ENCODE data around the gene PRKG2. TPM values are rescaled to one million over a fixed set of nuclear protein-coding genes. Genes with fewer than 3 reads are reported as not detected.
A peak's percentile ranks its signal among the peaks of the same experiment; 100 is the strongest.

The PRKG2 gene
- total RNA-seq, 1 donor from 2014 or later, result 2.9 TPM

DNA sequence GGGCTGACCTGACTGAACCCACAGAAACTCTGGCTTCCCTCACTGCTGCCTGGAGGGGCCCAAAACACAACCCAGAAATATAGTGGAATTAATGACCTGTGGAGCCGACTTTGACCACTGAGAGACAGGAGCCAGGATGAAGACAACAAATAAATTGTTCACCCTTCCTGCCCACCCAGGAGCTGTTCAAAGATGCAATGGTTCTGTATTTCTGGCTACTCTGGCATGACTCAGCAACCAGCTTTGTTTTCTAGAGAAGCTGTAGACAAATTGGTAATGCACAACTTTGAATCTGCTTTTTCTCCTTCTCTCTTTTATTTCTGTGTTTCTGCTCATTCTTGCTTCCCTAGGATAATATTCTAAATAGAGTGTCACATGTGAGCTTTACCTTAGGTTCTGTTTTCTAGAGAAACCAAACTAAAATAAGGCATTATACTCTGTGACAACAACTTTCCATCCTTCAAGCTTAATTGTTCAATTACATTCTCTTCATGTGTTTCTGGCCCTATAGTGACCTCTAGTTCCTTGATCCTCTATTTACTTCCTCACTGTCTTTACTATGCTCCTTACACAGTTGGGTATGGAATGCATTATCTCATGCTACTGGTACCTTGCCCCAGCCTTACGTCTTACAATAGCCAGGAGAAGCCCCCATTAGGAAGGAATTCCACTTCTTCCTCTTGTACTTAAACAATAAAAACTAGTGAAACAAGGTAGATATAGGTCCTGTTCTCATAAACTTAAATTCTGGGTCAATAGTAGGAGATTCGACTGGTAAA, 6.5 kb upstream of the PRKG2 start:
- Mint-ChIP-seq H3K27ac (no peak overlapping the region), H3K9me3 (ENCODE audit: low read depth) (peaks cover 2% of the 10 kb centered on the region), H3K36me3 (ENCODE audit: insufficient read depth) (no peaks in the 10 kb centered on the region), H3K4me3 (ENCODE audit: low read depth) (no peak overlapping the region), H3K4me1 (ENCODE audit: low read depth) (no peaks in the 10 kb centered on the region), H3K27me3 (peaks cover 28% of the 10 kb centered on the region)
- TF ChIP-seq CTCF (IDR thresholded peaks at IDR 0.05; ENCODE audit: unreplicated experiment), result no peak
- DNase-seq (ENCODE audit: low spot score, unreplicated experiment), result no peak

GRCh38 chr4:81220271-81220670, 5.2 kb upstream of the PRKG2 start:
- Mint-ChIP-seq H3K36me3 (ENCODE audit: insufficient read depth) (no peaks in the 10 kb centered on the region), H3K9me3 (ENCODE audit: low read depth) (peaks cover 2% of the 10 kb centered on the region), H3K4me1 (ENCODE audit: low read depth) (peaks cover 5% of the 10 kb centered on the region), H3K4me3 (ENCODE audit: low read depth) (no peak overlapping the region), H3K27ac (no peak overlapping the region), H3K27me3 (peaks cover 35% of the 10 kb centered on the region)
- TF ChIP-seq CTCF (IDR thresholded peaks at IDR 0.05; ENCODE audit: unreplicated experiment), result no peak
- DNase-seq (ENCODE audit: low spot score, unreplicated experiment), result no peak

DNA sequence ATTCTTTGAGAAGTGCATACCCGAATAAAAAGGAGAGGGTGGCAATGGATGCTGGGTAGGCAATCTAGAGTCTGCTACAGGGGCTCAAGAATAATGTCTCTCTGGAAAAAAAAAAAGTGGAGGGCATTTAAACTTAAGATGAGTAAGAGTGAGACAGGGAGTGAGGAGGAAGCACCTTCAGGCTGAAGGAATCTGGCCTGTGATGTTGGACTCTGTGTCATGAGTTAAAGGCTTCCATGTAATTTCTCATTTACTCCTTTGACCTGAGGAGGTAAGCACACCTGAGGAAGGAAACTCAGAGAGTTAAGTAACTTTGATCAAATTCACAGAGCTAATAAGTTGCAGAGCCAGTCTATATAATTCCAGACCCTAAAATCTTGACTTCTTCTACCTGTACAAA, 3.2 kb upstream of the PRKG2 start:
- no peak for TF ChIP-seq CTCF (IDR thresholded peaks at IDR 0.05; ENCODE audit: unreplicated experiment)
- no peak overlapping the region for H3K4me3 Mint-ChIP-seq (ENCODE audit: low read depth)
- H3K27me3 Mint-ChIP-seq, result peaks cover 33% of the 10 kb centered on the region
- H3K4me1 Mint-ChIP-seq (ENCODE audit: low read depth), result peaks cover 6% of the 10 kb centered on the region
- no peaks in the 10 kb centered on the region for H3K36me3 Mint-ChIP-seq (ENCODE audit: insufficient read depth)
- H3K27ac Mint-ChIP-seq, result no peak overlapping the region
- no peak for DNase-seq (ENCODE audit: low spot score, unreplicated experiment)
- H3K9me3 Mint-ChIP-seq (ENCODE audit: low read depth), result no peaks in the 10 kb centered on the region

GRCh38 chr4:81217779-81218178, 2.8 kb upstream of the PRKG2 start:
- no peak for DNase-seq (ENCODE audit: low spot score, unreplicated experiment)
- Mint-ChIP-seq H3K27me3 (peaks cover 33% of the 10 kb centered on the region), H3K4me1 (ENCODE audit: low read depth) (peaks cover 6% of the 10 kb centered on the region), H3K9me3 (ENCODE audit: low read depth) (no peaks in the 10 kb centered on the region), H3K4me3 (ENCODE audit: low read depth) (no peak overlapping the region), H3K36me3 (ENCODE audit: insufficient read depth) (no peaks in the 10 kb centered on the region), H3K27ac (no peak overlapping the region)
- no peak for TF ChIP-seq CTCF (IDR thresholded peaks at IDR 0.05; ENCODE audit: unreplicated experiment)

DNA sequence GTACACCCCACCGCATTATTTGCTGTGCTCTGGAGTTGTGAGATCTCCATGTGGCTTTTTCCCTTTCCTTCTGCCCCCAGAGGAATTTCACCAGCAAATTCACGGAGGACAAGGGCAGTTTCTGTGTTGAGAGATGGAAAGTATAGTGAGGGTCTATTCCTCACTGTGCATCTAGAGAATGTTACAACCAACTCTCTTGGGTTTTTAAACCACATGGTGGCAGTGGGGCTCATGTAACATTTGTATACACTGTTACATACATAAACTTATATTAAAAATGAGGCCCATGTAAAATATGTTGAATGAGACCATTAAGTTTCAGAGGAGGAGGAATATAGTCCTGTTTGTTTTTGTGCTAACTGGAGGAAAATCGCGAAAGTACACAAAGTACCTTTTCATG, 909 bp upstream of the PRKG2 start:
- peak overlapping the region; percentile 71 for H3K4me3 Mint-ChIP-seq (ENCODE audit: low read depth)
- peaks cover 6% of the 10 kb centered on the region for H3K4me1 Mint-ChIP-seq (ENCODE audit: low read depth)
- H3K27me3 Mint-ChIP-seq, result peaks cover 44% of the 10 kb centered on the region
- no peak for DNase-seq (ENCODE audit: low spot score, unreplicated experiment)
- no peak for TF ChIP-seq CTCF (IDR thresholded peaks at IDR 0.05; ENCODE audit: unreplicated experiment)
- no peak overlapping the region for H3K27ac Mint-ChIP-seq
- no peaks in the 10 kb centered on the region for H3K36me3 Mint-ChIP-seq (ENCODE audit: insufficient read depth)
- no peaks in the 10 kb centered on the region for H3K9me3 Mint-ChIP-seq (ENCODE audit: low read depth)

Data from progenitor cell of endocrine pancreas (in vitro differentiated cells).